ENCODE measurements around the gene PLXNA1.

PLXNA1 gene

GRCh38 chr3:127019449-127019848, 36.5 kb downstream of the PLXNA1 start:
- peaks cover 88% of the 10 kb centered on the region for H3K36me3 ChIP-seq (ENCODE audit: low read depth)
- DNase-seq (ENCODE audit: low spot score) = no peak
- H3K27me3 ChIP-seq (ENCODE audit: insufficient read depth, poor library complexity, severe bottlenecking) = no peaks in the 10 kb centered on the region
- peaks cover 12% of the 10 kb centered on the region for H3K4me1 ChIP-seq (ENCODE audit: insufficient read depth, poor library complexity, severe bottlenecking)
- TF ChIP-seq CTCF (IDR thresholded peaks at IDR 0.05; ENCODE audit: poor library complexity, severe bottlenecking) = no peak
- no peaks in the 10 kb centered on the region for H3K9me3 ChIP-seq (ENCODE audit: severe bottlenecking)
- H3K4me3 ChIP-seq (ENCODE audit: severe bottlenecking) = no peak overlapping the region
- ATAC-seq (ENCODE audit: low read depth) = peak; percentile 75
- peak overlapping the region; percentile 19 for H3K27ac ChIP-seq (ENCODE audit: poor library complexity, severe bottlenecking)

GRCh38 chr3:127020543-127020942, 37.6 kb downstream of the PLXNA1 start:
- ATAC-seq (ENCODE audit: low read depth) (no peak), DNase-seq (ENCODE audit: low spot score) (no peak)
- H3K9me3 ChIP-seq (ENCODE audit: severe bottlenecking) = no peaks in the 10 kb centered on the region
- H3K27me3 ChIP-seq (ENCODE audit: insufficient read depth, poor library complexity, severe bottlenecking) = no peaks in the 10 kb centered on the region
- TF ChIP-seq CTCF (IDR thresholded peaks at IDR 0.05; ENCODE audit: poor library complexity, severe bottlenecking) = no peak
- H3K4me3 ChIP-seq (ENCODE audit: severe bottlenecking) = no peak overlapping the region
- no peak overlapping the region for H3K27ac ChIP-seq (ENCODE audit: poor library complexity, severe bottlenecking)
- H3K36me3 ChIP-seq (ENCODE audit: low read depth) = peaks cover 88% of the 10 kb centered on the region
- peaks cover 12% of the 10 kb centered on the region for H3K4me1 ChIP-seq (ENCODE audit: insufficient read depth, poor library complexity, severe bottlenecking)

- ATAC-seq (ENCODE audit: low read depth) (no peak), DNase-seq (ENCODE audit: low spot score) (no peak)
- H3K27me3 ChIP-seq (ENCODE audit: insufficient read depth, poor library complexity, severe bottlenecking) = no peaks in the 10 kb centered on the region
- peaks cover 86% of the 10 kb centered on the region for H3K36me3 ChIP-seq (ENCODE audit: low read depth)
- no peak overlapping the region for H3K27ac ChIP-seq (ENCODE audit: poor library complexity, severe bottlenecking)
- no peak overlapping the region for H3K4me3 ChIP-seq (ENCODE audit: severe bottlenecking)
- TF ChIP-seq CTCF (IDR thresholded peaks at IDR 0.05; ENCODE audit: poor library complexity, severe bottlenecking) = no peak
- H3K9me3 ChIP-seq (ENCODE audit: severe bottlenecking) = no peaks in the 10 kb centered on the region
- peaks cover 12% of the 10 kb centered on the region for H3K4me1 ChIP-seq (ENCODE audit: insufficient read depth, poor library complexity, severe bottlenecking)
Observed at GRCh38 chr3:127022849-127023248, 39.9 kb downstream of the PLXNA1 start.

GRCh38 chr3:127025456-127025855, 42.5 kb downstream of the PLXNA1 start:
- TF ChIP-seq CTCF (IDR thresholded peaks at IDR 0.05; ENCODE audit: poor library complexity, severe bottlenecking) = no peak
- DNase-seq (ENCODE audit: low spot score) (no peak), ATAC-seq (ENCODE audit: low read depth) (no peak)
- Histone ChIP-seq H3K27ac (ENCODE audit: poor library complexity, severe bottlenecking) (no peak overlapping the region), H3K4me3 (ENCODE audit: severe bottlenecking) (no peak overlapping the region), H3K9me3 (ENCODE audit: severe bottlenecking) (no peaks in the 10 kb centered on the region), H3K4me1 (ENCODE audit: insufficient read depth, poor library complexity, severe bottlenecking) (no peaks in the 10 kb centered on the region), H3K36me3 (ENCODE audit: low read depth) (peaks cover 76% of the 10 kb centered on the region), H3K27me3 (ENCODE audit: insufficient read depth, poor library complexity, severe bottlenecking) (no peaks in the 10 kb centered on the region)

DNA sequence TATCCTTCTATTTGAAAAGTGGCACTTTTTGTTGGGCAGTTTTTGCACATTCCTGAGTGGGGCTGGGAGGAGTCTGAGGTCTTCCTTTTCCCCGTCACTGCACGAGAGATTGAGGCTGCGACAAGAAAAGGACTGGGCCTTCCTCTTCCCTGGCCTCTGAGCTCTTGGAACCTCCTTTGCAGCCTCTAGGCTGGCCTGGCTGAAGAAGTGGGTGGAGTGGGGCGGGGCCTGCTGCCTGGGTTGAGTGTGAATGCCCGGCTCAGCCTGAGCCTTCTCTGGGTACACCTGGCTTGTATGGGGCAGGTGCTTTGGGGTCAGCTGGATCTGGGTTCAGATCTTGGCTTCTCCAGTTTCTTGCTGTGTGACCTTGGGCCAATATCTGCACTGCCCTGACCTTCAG, 43.1 kb downstream of the PLXNA1 start:
- no peak overlapping the region for H3K27ac ChIP-seq (ENCODE audit: poor library complexity, severe bottlenecking)
- H3K36me3 ChIP-seq (ENCODE audit: low read depth) = peaks cover 76% of the 10 kb centered on the region
- no peaks in the 10 kb centered on the region for H3K27me3 ChIP-seq (ENCODE audit: insufficient read depth, poor library complexity, severe bottlenecking)
- H3K4me1 ChIP-seq (ENCODE audit: insufficient read depth, poor library complexity, severe bottlenecking) = no peaks in the 10 kb centered on the region
- H3K4me3 ChIP-seq (ENCODE audit: severe bottlenecking) = no peak overlapping the region
- TF ChIP-seq CTCF (IDR thresholded peaks at IDR 0.05; ENCODE audit: poor library complexity, severe bottlenecking) = no peak
- no peak for ATAC-seq (ENCODE audit: low read depth)
- no peak for DNase-seq (ENCODE audit: low spot score)
- H3K9me3 ChIP-seq (ENCODE audit: severe bottlenecking) = no peaks in the 10 kb centered on the region

All from RWPE2 (cell line).